Activated T-helper 9 cell treated with anti-CD3 and anti-CD28 coated beads, Interleukin-2, amount 50 U/mL, for 16 hours (primary cell): ENCODE data around the gene DES.
"Not testable (repeated sequence)": the region's sequence is repeated elsewhere in the genome, so short reads cannot be mapped to it uniquely, and the experiment has no call there.

Source experiments
- DNase-seq: peaks from one replicate; pipeline ENCODE4 v3.0.0-alpha.2; 2020; ENCODE audit warnings: low read depth

DES gene

DNA sequence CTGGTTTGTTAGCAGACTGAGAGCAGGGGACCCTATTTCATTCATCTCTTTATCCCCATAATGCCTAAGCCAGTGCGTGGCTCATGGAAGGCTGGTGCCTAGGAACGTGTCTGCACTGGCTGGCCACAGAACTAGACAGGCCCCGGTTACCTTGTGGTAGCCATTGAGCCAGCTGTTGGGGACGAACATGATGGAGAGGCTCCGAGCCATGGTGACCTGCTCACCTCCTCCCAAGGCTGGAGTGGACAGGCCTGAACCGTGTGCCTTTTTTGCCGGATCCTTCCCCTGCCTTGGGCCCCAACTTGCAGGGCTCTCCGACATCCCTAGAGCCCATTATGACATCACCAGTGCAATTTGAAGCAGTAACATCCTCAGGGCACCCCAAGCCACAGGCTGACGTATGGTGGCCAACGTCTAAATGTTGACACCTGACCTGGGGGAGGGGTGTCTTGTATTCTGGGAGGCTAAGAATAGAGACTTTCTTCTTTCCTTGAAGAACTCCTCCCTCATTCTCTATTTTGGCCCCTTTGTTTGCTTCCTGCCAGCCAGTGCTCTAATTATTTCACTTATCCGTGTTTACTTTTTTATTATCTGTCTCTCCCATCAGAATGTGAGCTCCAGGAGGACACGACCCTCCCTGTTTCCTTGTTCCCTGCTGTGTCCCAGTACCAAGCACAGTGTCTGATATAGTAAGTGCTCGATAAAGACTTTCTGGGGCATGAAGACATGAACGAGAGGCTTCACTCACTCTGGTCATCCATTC lies 18.3 kb upstream of the DES start:
- DNase-seq: no peak

DNA sequence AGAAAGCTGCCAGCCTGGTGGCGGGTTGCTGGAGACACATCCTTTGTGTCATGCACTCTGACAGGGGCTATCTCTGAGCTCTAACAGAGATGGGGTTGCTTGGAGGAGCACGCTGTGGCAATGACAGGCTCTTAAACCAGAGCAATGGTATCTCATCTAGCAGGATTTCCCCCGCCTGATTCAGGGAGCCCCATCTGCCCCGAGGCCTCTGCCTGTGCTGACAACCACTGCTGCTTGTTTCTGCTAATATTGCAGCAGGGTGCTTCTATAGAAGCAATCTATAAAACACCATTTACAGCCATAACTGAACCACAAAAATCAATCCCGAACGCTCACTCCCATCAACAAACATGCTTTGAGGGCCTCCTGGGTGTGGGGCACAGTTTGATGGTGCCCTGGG lies 17.6 kb upstream of the DES start:
- no peak for DNase-seq

GRCh38 chr2:219401606-219402005 lies 16.6 kb upstream of the DES start:
- DNase-seq: no peak

DNA sequence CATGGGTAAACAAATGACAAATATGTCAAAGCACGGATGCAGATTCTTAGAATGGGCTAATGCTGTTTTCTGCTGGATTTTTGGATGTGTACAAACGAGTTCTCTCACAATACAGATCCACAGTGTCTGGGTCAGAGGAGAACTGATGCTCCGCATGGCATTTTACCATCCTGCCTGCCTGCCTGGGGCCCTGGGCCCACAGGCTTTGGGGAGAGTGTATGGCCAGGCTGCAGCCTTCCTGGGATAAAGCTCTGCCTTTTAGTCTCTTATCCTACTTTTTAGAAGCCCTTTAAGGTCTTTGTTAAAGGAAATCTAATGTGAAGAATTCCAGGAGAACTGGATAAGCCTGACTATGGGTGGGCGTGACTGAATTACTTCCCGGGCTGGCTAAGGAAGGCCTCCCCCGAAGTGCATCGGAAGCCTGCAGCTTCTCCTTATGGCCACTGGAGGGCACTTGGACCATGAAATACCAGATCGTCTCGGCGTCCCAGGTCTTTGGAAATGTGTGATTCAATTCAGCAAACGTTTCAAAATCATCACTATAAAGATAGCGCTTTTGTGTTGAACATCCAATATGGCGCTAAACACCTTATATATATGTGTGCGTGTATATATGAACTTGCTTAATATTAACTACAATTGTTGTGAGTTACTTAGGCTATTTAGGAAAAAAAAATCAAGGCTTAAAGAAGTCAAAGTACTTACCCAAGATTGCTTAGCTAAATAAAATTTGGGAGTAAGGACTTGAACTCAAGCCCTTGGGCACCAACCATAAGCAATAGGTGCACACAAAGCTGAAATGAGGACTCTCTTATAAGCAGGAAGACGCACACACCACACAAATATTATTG lies 15.3 kb upstream of the DES start:
- peak; percentile 31 for DNase-seq

DNA sequence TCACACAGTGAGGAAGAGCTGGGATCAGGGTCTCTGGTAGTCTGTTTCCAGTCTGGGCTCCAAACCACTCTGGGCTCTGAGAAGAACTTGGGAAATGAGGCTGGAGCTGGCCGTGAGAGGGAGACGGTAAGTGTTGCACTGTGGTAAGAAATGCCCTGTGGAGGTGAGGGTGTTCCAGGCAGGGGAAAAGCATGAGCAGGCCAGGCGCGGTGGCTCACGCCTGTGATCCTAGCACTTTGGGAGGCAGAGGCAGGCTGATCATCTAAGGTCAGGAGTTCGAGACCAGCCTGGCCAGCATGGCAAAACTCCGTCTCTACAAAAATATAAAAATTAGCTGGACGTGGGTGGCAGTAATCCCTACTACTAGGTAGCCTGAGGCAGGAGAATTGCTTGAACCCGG lies 14.3 kb upstream of the DES start:
- no peak for DNase-seq

GRCh38 chr2:219404291-219404910 lies 13.8 kb upstream of the DES start:
- no peak for DNase-seq

GRCh38 chr2:219404954-219405353 lies 13.2 kb upstream of the DES start:
- DNase-seq: no peak

DNA sequence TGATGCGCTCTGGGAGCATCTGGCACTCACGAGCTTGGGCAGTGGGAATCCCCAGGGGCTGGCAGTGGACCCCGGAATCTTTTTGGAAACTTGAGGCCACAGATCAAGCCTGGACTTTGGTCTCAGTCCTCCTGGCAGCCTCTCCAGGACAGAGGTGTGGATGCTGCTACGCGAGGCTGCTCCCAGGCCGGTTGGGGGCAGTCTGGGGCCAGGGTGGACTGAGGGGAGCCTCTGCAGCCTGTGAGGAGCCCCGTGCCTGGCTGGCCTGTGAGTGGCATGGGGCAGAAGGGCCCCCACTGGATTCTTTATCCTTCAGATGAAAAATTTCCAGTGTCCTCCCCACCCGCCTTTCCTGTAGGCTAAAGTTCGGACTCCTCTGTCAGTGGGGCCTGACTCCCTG lies 12.7 kb upstream of the DES start:
- DNase-seq: no peak

GRCh38 chr2:219405958-219406860 lies 12.0 kb upstream of the DES start:
- DNase-seq: no peak

GRCh38 chr2:219406861-219407230 lies 11.3 kb upstream of the DES start:
- DNase-seq: no peak

GRCh38 chr2:219407343-219407742 lies 10.8 kb upstream of the DES start:
- DNase-seq: not testable (repeated sequence)

DNA sequence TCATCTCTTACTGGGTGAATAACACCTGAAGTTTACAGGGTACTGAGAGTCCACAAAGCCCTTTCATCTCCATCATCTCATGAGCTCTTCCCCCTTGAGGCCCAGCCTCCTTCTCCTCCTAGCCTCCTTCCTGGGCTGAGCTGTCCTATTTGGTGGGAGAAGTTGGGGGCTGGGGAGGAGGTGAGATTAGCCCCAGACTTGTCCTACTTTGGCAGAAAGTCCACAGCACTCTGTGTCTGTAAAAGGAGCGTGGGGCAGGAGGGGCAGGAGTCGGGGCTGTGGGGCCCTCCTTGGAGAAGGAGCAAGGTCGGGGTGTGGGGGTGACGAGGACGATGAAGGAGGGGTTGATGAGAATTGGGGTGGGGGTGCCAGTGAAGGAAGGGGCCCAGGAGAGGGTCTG lies 10.0 kb upstream of the DES start:
- no peak for DNase-seq

- no peak for DNase-seq
Measured at GRCh38 chr2:219408631-219409030, 9.5 kb upstream of the DES start.

- no peak for DNase-seq
Measured at GRCh38 chr2:219409619-219410018, 8.6 kb upstream of the DES start.

- DNase-seq: no peak
Measured at GRCh38 chr2:219410390-219410789, 7.8 kb upstream of the DES start.

GRCh38 chr2:219414857-219415256 lies 3.3 kb upstream of the DES start:
- DNase-seq: no peak

DNA sequence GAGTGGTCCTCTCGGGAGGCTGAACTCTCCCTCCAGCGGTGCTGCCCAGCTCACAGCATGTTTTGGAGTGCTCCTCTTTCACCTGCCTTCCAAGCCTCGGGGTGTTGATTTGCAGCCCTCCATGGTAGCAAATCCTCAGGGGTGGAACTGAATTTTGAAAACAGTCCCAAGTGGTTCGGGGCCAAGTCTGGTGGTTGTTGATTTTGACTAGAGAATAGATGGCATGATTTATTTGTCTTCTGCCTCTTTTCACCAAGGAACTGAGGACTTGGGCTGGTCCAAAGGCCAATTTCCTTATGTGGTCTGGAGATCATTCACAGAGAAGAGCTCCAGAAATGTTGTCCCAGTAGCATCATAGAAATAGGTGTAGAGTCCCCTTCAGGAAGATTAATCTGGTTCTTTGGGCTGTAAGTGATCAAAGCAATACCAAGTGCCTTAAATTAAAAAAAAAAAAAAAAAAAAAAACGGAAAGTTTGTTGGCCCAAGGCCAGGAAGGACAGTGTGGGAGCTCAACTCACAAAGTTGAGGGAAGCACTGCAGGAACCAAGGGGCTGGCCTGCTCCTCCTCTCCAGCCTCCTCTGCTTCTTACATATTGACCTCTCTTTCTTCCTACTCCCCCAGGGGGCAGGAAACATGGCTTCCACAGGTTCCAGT lies 2.5 kb upstream of the DES start:
- DNase-seq: no peak

GRCh38 chr2:219416235-219416602 lies 2.0 kb upstream of the DES start:
- no peak for DNase-seq

DNA sequence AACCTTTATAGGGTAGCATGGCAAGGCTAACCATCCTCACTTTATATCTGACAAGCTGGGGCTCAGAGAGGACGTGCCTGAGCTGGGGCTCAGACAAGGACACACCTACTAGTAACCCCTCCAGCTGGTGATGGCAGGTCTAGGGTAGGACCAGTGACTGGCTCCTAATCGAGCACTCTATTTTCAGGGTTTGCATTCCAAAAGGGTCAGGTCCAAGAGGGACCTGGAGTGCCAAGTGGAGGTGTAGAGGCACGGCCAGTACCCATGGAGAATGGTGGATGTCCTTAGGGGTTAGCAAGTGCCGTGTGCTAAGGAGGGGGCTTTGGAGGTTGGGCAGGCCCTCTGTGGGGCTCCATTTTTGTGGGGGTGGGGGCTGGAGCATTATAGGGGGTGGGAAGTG lies 1.2 kb upstream of the DES start:
- no peak for DNase-seq

DNA sequence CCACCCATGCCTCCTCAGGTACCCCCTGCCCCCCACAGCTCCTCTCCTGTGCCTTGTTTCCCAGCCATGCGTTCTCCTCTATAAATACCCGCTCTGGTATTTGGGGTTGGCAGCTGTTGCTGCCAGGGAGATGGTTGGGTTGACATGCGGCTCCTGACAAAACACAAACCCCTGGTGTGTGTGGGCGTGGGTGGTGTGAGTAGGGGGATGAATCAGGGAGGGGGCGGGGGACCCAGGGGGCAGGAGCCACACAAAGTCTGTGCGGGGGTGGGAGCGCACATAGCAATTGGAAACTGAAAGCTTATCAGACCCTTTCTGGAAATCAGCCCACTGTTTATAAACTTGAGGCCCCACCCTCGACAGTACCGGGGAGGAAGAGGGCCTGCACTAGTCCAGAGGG lies 803 bp upstream of the DES start:
- no peak for DNase-seq

DNA sequence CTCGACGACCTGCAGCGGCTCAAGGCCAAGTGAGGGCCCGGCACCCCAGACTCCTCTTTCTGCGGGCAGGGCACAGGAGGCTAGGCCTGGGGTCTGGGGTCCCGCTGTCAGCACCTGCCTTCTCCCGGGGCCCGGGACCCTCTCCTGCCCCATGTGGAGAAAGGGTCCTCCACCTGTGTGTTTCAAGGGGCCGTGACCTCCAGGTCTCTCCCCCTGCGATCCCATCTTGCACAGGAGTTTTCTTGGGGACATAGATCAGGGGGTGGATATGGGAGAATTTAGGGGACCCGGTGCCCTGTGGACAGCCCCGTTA lies 791 bp downstream of the DES start:
- DNase-seq: no peak
